SK-N-MC (cell line): ENCODE data around the gene GPR65.

ENCODE experiments used
- EZH2 ChIP-seq: fragments of 200-600 bp; sonication (generic); IDR thresholded peaks from one replicate; pipeline ENCODE4 v1.6.1; 2017; ENCODE audit warnings: antibody characterized with exemption
- POLR2AphosphoS5 ChIP-seq: IDR thresholded peaks from 2 replicates; pipeline ENCODE4 v1.6.1; 2012; ENCODE audit warnings: mild to moderate bottlenecking, low read depth, low read length, borderline replicate concordance

- no peak for TF ChIP-seq POLR2AphosphoS5
- no peak for TF ChIP-seq EZH2
These were observed 2.7 kb downstream of the GPR65 start for GRCh38 chr14:88007608-88008007.
